T-helper 2 cell (primary cell): Measurements from ENCODE around the gene ANAPC15.

ENCODE experiments used
- DNase-seq, 5 experiments: peaks; one replicate each; pipeline versions ENCODE4 v3.0.0 to v3.0.0-alpha.2; 2012 to 2022

Gene ANAPC15

DNA sequence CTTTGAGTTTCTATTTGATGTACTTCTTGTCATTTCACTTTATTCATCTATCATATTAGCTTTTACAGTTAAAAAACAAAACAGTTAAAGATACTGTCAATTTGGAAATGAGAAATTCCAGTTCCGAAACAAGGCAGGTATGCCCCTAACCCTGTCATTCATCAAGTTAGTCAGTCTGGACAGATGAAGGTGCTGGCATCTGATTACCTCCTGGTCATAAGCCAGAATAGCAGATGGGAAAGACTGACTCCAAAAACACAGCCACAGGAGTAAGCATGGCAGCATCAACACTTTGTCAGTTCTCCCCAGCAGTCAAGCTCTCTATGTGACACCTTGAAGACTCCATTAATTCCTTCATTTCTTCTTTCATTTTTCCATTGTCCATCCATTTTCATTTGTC lies 27.5 kb downstream of the ANAPC15 start:
- DNase-seq: no peak

- no peak for DNase-seq
These were observed 28.4 kb downstream of the ANAPC15 start for GRCh38 chr11:72084076-72084475.

- DNase-seq: no peak
These were observed 29.1 kb downstream of the ANAPC15 start for GRCh38 chr11:72083414-72083813.

DNA sequence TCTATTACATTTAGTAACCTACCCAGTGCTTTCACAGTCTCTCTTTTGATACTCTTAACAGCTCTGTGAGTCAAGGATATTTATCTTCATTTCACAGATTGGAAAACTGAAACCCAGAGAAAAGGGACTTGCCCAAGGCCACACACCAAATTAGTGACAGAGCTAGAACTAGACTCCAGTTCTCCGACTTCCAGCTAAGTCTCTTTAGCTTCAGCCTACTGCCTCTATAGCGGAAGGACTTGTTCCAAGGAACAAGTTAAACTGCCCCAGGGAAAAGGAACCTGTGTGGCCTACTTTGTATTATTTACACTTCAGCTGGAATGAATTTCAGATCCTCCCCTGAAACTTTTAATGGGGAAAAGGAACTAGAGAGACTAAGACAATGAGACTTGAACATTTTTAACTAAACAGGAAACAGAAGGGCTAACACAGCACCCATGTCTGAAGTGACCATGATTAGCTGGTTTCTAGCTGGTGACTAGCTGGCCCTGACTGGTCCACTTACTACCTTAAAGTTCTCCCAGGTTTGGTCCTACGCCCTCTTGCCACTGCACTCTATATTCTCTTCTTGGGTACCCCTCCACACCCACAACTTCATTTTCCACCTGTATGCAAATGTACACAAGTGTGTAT lies 30.6 kb downstream of the ANAPC15 start:
- DNase-seq: no peak

GRCh38 chr11:72081184-72081644 lies 31.3 kb downstream of the ANAPC15 start:
- no peak for DNase-seq

GRCh38 chr11:72080326-72081183 lies 31.9 kb downstream of the ANAPC15 start, which contains the start of the genes LRRC51 and NUMA1:
Gene LRRC51, plus strand, starts transcription at chr11:72080850. Its CDS starts 8,234 bp downstream, at chr11:72089084.
Gene NUMA1, minus strand, starts transcription at chr11:72080542. Its CDS starts 44,599 bp downstream, at chr11:72035943.
- peak; percentile 93 to 100 (median 99) for DNase-seq

DNA sequence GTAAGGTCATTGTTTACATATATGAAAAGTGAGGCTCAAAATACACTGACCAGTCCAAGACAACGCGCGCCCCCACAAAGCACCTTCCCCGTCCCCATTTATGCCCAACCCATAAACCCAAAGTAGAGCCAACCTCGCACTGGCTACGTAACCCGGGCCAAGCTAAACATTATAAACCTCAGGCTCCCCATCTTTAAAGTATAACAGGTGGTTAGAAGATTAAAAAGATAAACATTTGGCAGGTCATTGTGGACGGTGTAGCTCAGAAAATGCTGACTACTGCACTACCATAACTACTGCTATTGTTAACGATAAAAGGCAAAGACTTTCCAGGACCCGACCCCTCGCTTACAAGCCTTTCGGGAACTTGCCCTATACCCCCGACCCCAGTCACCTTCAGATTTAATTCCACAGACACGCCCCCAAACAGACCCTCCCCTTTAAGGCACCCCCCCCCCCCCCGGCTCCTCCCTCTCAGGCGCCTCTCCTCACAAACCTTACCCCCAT lies 32.6 kb downstream of the ANAPC15 start:
- peak in 3 of 5 experiments; percentile 22 to 69 (median 41) for DNase-seq

GRCh38 chr11:72078477-72078876 lies 34.0 kb downstream of the ANAPC15 start:
- DNase-seq: no peak

GRCh38 chr11:72075756-72076155 lies 36.7 kb downstream of the ANAPC15 start:
- DNase-seq: no peak

- peak in 1 of 5 experiments; percentile 11 for DNase-seq
These were observed 37.4 kb downstream of the ANAPC15 start for GRCh38 chr11:72075109-72075508.

DNA sequence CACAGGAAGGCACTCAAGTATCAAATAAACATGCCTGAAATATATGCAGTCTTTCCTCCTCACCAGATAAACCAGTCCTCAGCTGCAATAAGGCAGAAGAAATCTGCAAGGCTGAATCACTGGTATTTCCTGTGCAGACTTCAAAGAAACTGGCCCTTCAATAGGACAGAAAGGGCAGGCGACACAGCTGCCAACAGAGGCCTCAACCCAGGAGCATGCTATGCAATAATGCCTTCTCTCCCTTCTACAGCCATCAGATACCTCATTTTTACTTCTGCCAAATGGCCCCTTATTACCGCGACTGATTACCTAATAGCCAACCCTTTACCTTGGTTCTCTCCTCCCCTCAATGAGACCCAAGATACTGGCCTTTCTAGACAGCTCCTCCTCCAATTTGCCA lies 40.1 kb downstream of the ANAPC15 start:
- DNase-seq: no peak

- no peak for DNase-seq
These were observed 42.0 kb downstream of the ANAPC15 start for GRCh38 chr11:72070491-72070890.

DNA sequence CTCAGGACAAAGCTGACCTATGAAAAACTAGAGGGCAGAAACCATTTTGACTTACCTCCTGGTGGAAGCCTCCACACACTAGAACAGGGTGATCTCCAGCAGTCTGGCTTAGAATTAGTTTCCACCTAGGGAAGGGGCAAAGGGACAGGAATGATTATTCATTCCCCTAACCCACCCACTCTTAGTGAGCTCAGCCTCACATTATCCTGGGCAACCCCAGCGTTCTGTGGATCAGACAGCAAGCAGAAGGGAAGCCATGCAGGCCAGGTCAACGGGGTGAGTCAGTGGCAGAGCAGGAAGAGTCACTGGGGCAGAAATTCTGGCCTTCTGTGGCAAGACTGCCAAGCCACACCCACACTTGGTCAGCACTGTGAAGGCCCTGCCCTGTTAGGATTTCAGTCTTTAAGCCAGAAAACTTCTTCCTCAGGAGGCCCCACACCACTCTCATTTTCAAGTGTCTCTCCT lies 42.7 kb downstream of the ANAPC15 start:
- no peak for DNase-seq

DNA sequence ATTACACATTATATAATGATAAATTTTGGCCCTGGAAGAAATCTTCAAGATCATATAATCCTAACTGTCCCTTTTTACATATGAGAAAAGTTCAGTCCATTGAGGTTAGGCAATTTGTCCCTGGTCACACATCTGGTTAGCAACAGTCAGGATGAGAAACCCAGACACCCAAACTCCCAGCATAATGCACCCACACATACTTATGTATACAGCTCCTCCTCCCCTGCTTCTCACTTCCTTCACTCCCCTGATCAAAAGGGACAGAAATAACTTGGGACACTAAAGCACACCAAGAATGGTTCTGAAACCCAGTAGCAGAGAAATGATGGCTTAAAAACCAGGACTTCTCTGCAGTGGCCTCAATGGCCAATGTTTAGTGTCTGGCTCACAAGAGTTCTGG lies 43.3 kb downstream of the ANAPC15 start:
- DNase-seq: no peak

GRCh38 chr11:72067676-72068075 lies 44.8 kb downstream of the ANAPC15 start:
- no peak for DNase-seq

GRCh38 chr11:72067266-72067665 lies 45.2 kb downstream of the ANAPC15 start:
- no peak for DNase-seq

GRCh38 chr11:72066855-72067254 lies 45.6 kb downstream of the ANAPC15 start:
- DNase-seq: no peak

- no peak for DNase-seq
These were observed 50.6 kb downstream of the ANAPC15 start for GRCh38 chr11:72061739-72062396.
